ENCODE measurements around the gene BUB1B.

- no peak for TF ChIP-seq CTCF (IDR thresholded peaks at IDR 0.05)
- no peak for TF ChIP-seq NFYB (CRISPR knock-in tag; conservative IDR thresholded peaks at IDR 0.05; ENCODE audit: low read depth)
- TF ChIP-seq FOXP1 (CRISPR knock-in tag; IDR thresholded peaks at IDR 0.05; ENCODE audit: borderline replicate concordance), result no peak
- no peak for TF ChIP-seq FOXJ3 (CRISPR knock-in tag; IDR thresholded peaks at IDR 0.05; ENCODE audit: borderline replicate concordance)
- no peak for TF ChIP-seq MAX (CRISPR knock-in tag; IDR thresholded peaks at IDR 0.05)
- TF ChIP-seq AFF4 (CRISPR knock-in tag; IDR thresholded peaks at IDR 0.05; ENCODE audit: borderline replicate concordance), result no peak
- TF ChIP-seq ATF3 (CRISPR knock-in tag; conservative IDR thresholded peaks at IDR 0.05), result no peak
- TF ChIP-seq ZNF121 (CRISPR knock-in tag; IDR thresholded peaks at IDR 0.05), result no peak
- no peak for TF ChIP-seq PRDM15 (CRISPR knock-in tag; IDR thresholded peaks at IDR 0.05)
- TF ChIP-seq NR1H2 (CRISPR knock-in tag; IDR thresholded peaks at IDR 0.05), result no peak
- no peak for TF ChIP-seq ETV6 (CRISPR knock-in tag; IDR thresholded peaks at IDR 0.05)
- no peak for TF ChIP-seq ERG (CRISPR knock-in tag; IDR thresholded peaks at IDR 0.05)
Measured at GRCh38 chr15:40256638-40257235, 95.9 kb downstream of the BUB1B start.

All from WTC11 (cell line).